Activated T-cell treated with anti-CD3 and anti-CD28 coated beads, Interleukin-2, amount 50 U/mL, for 4 hours (primary cell): ENCODE results near the gene UBE4B. TPM values are rescaled to one million over a fixed set of nuclear protein-coding genes. Genes with fewer than 3 reads are reported as not detected.

Source experiments
- ATAC-seq, 2 donors: fragments of 200-7000 bp; cut with Tn5 transposase; one replicate each; pipeline ENCODE4 v1.10.0; 2021
- DNase-seq: peaks from one replicate; pipeline ENCODE4 v3.0.0-alpha.2; 2020
- H3K27me3 Mint-ChIP-seq: one replicate; pipeline ENCODE4 v1.8.0; 2021; ENCODE audit warnings: low read depth, mixed read lengths
- H3K36me3 Mint-ChIP-seq: one replicate; pipeline ENCODE4 v1.8.0; 2022; ENCODE audit warnings: mixed read lengths; ENCODE audit not compliant: insufficient read depth
- H3K4me1 Mint-ChIP-seq: one replicate; pipeline ENCODE4 v1.8.0; 2021; ENCODE audit warnings: low read depth, mixed read lengths
- H3K4me3 Mint-ChIP-seq: one replicate; pipeline ENCODE4 v1.8.0; 2021; ENCODE audit warnings: mild to moderate bottlenecking, moderate library complexity, mixed read lengths
- H3K9me3 Mint-ChIP-seq: one replicate; pipeline ENCODE4 v1.8.0; 2021; ENCODE audit warnings: mixed read lengths
- total RNA-seq, 3 donors: library from RNA; stranded (reverse); gene quantifications; one replicate each; pipeline ENCODE4 v1.2.1, GENCODE V29; 2021

The UBE4B gene
- total RNA-seq, 3 donors from 2014 or later, result 31.5 to 35.9 (median 33.7) TPM

DNA sequence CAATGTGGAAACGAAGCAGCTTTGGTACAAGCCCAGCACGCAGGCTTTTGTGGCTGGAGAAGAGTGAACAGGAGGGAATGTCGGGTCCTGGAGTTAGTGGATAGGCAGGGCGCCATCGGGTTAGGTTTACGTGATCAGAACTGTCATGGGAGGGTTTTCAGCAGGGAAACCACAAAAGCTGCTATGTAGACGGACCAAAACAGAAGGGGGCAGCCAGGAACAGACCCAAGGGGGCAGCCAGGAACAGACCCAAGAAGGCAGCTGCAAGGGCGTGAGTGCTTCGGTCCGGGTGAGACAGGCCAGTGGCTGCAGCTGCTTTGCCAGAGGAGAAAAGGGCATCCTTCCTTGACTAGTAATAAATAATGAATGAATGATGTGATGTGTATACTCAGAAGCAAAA lies 100.1 kb downstream of the UBE4B start:
- Mint-ChIP-seq H3K9me3 (no peaks in the 10 kb centered on the region), H3K36me3 (peaks cover 33% of the 10 kb centered on the region), H3K4me1 (no peaks in the 10 kb centered on the region), H3K4me3 (no peak overlapping the region), H3K27me3 (no peaks in the 10 kb centered on the region)
- DNase-seq (no peak), ATAC-seq (no peak)

DNA sequence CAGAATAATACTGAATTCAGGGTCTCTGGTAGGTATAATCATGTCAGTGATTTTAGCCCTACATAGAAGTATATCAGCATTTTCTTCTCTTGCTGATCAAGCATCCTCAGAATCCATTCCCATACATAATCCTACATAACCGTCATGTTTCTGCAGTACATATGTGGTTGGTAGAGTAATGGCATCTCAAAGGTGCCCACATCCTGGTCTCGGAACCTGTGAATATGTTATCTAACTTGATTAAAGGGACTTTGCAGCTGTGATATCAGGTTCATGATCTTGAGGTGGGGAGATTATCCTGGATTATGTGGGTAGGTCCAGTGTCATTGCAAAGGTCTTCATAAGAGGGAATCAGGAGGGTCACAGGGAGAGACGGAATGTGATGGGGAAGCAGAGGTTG lies 108.2 kb downstream of the UBE4B start:
- no peak for ATAC-seq
- H3K4me3 Mint-ChIP-seq, result no peak overlapping the region
- H3K36me3 Mint-ChIP-seq, result peaks cover 24% of the 10 kb centered on the region
- no peaks in the 10 kb centered on the region for H3K9me3 Mint-ChIP-seq
- H3K4me1 Mint-ChIP-seq, result no peaks in the 10 kb centered on the region
- H3K27me3 Mint-ChIP-seq, result no peaks in the 10 kb centered on the region
- no peak for DNase-seq

DNA sequence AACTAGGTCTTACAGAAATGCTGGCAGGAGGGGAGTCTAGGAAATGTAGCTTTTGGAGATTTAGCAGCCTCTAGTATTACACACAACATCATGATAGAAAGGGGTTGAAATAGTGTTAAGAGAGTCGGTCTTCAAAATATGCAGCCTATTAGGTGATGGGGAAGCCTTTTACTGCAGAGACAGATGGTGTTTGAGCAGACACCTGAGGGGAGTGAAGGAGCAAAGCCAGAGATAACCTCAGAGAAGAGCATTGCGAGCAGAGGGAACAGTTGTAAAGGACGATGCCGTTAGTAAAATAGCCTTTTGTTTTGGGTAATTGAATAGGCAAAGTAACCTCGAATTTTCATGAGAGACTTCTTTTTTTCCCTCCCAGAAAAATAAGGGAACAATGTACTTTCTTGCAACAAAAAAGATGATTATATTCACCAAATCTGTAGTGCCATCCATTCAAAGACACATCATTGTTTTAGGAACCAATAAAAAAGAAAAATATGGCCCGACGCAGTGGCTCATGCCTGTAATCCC lies 111.3 kb downstream of the UBE4B start:
- no peak overlapping the region for H3K4me3 Mint-ChIP-seq
- H3K4me1 Mint-ChIP-seq, result no peaks in the 10 kb centered on the region
- H3K27me3 Mint-ChIP-seq, result no peaks in the 10 kb centered on the region
- DNase-seq (no peak), ATAC-seq (no peak)
- H3K9me3 Mint-ChIP-seq, result no peaks in the 10 kb centered on the region
- H3K36me3 Mint-ChIP-seq, result peaks cover 21% of the 10 kb centered on the region

DNA sequence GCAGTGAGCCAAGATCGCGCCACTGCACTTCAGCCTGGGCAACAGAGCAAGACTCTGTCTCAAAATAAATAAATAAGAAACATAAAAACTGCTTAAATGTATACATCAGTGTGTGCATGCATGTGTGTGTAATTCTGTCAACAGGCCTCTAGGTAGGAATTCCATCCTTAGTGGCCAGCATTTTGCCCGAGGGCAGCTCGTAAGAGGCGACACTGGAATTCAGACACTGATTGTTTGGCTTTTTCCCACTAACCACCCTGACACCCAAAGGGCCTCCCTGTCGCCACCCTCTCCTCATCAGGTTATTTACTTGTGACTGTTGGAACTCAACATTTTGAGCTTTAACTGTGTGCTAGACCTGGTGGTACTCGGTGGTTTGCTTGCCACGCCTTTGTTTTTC lies 113.6 kb downstream of the UBE4B start:
- Mint-ChIP-seq H3K4me3 (no peak overlapping the region), H3K36me3 (peaks cover 20% of the 10 kb centered on the region), H3K4me1 (no peaks in the 10 kb centered on the region), H3K9me3 (no peaks in the 10 kb centered on the region), H3K27me3 (no peaks in the 10 kb centered on the region)
- DNase-seq (no peak), ATAC-seq (no peak)

DNA sequence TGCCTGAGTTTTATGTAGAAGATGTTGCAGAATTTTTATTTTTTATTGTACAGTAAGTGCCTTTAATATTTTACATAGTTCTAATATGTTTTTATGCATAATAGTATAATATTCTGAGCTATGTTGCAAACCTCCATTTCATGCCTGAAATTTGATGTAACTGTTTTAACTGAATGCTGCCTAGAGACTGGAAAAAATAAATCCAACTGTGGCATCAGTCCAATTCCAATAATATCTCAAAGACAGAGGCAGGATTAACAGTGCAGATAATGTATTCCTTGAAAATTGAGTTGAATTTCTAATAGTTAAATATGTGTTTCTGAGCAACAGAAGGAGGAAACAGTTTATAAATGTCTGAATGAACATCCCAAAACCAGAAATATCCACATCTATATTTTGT lies 116.5 kb downstream of the UBE4B start:
- H3K9me3 Mint-ChIP-seq, result no peaks in the 10 kb centered on the region
- H3K4me1 Mint-ChIP-seq, result no peaks in the 10 kb centered on the region
- H3K36me3 Mint-ChIP-seq, result peaks cover 14% of the 10 kb centered on the region
- no peaks in the 10 kb centered on the region for H3K27me3 Mint-ChIP-seq
- DNase-seq (no peak), ATAC-seq (no peak)
- H3K4me3 Mint-ChIP-seq, result no peak overlapping the region

DNA sequence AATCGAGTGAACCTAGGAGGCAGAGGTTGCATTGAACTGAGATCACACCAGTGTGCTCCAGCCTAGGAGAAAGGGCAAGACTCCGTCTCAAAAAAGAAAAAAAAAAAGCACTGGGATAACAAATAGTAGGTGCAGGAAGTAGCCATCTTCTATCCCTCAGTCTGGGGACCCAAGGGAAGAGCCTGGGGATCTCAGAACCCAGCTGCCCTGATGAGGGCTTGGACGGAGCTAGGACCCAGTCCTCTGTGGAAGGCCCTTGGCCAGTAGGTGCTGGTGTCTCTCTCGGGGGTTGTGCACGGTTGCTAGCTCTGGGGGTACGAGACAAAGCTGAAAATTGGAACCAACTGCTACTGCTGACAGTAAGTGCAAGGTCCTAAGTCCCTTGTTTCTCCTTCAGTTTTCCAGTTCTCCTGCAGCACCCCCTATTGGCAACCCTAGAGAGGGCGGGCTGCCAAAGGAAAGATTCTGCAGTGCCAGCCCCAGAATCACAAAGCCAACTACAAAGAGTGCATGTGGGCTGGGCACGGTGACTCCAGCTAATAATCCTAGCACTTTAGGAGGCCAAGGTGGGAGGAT lies 120.0 kb downstream of the UBE4B start:
- peaks cover 6% of the 10 kb centered on the region for H3K36me3 Mint-ChIP-seq
- H3K27me3 Mint-ChIP-seq, result no peaks in the 10 kb centered on the region
- no peak overlapping the region for H3K4me3 Mint-ChIP-seq
- DNase-seq (peak; percentile 14), ATAC-seq (no peak)
- H3K4me1 Mint-ChIP-seq, result no peaks in the 10 kb centered on the region
- H3K9me3 Mint-ChIP-seq, result no peaks in the 10 kb centered on the region

DNA sequence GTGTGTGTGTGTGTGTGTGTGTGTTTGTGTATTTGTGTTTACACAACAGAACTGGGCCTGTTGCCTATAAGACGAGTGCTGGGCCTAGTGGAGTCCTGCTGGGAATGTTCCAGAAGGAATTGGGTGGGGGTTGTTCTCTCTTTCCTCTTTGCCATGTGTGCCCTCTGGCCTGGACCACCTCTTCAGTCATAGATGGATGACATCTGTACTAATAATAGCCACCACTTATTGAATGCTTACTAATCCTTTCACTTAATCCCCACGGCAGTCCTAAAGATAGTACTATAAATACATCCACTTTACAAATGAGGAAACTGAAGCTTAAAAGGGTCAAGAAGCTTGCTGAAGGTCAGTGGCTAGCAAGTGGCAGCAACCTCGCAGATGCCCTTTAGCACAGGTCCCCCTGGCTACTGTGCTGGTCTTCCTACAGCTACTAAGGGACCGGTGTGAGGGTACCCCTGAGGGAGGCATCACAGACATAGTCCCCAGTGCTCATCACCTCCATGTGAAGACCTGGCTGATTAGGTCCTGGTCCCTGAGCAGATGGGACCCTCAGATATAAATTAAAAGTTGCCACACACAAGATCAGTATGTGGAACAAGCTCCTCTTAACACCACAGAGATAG lies 122.4 kb downstream of the UBE4B start:
- ATAC-seq, result no peak
- Mint-ChIP-seq H3K27me3 (no peaks in the 10 kb centered on the region), H3K4me3 (no peak overlapping the region)

DNA sequence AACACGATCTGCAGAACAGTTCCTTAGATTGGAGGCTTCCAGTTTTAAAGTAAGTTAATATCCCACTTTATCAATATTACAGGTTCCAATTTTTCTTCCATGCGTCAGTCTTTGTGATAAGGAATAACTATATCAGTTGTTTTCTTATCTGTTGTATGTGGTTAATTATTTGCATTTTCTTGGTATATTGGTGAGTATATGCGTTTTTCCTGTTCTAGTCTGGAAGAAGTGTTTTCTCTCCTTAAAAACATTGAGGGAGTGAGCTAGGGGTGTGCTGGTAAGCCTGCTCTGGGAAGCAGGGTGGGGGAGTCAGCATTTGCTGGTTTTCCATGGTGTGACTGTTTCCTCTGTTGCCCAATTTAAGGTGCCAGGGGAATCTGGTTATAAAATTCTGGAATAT lies 127.4 kb downstream of the UBE4B start:
- H3K27me3 Mint-ChIP-seq, result no peaks in the 10 kb centered on the region
- H3K4me3 Mint-ChIP-seq, result no peak overlapping the region
- no peaks in the 10 kb centered on the region for H3K4me1 Mint-ChIP-seq
- no peak for DNase-seq
- H3K9me3 Mint-ChIP-seq, result no peaks in the 10 kb centered on the region
- no peak for ATAC-seq
- peaks cover 10% of the 10 kb centered on the region for H3K36me3 Mint-ChIP-seq

More for the DNA sequence above, 122.4 kb downstream of the UBE4B start:
- no peaks in the 10 kb centered on the region for H3K9me3 Mint-ChIP-seq
- H3K36me3 Mint-ChIP-seq, result peaks cover 3% of the 10 kb centered on the region
- no peaks in the 10 kb centered on the region for H3K4me1 Mint-ChIP-seq
- DNase-seq, result no peak

DNA sequence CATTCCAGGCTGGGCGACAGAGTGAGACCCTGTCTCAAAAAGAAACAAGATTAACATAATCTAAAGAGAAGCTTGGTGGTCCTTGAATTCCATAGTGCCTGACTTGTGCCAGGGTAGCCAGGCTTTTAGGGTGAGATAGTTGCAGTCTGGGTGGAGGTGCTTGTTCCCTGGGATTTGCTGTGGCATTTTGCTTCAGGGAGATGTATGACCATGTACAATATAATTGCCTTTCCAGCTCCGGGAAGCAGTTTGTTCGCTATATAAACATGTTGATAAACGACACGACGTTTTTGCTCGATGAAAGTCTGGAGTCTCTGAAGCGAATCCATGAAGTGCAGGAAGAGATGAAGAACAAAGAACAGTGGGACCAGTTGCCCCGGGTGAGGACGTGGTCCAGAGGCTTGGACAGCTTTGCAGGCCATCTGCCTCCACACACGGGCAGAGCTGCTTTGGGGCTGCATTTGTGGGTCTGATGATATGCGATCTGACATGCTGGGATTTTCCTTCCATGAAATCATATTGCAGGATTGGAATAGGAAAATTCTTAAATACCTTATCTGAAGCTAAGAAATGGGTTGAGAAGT lies 128.2 kb downstream of the UBE4B start:
- ATAC-seq (no peak), DNase-seq (no peak)
- Mint-ChIP-seq H3K27me3 (no peaks in the 10 kb centered on the region), H3K4me1 (no peaks in the 10 kb centered on the region), H3K4me3 (no peak overlapping the region), H3K36me3 (peaks cover 16% of the 10 kb centered on the region), H3K9me3 (no peaks in the 10 kb centered on the region)

DNA sequence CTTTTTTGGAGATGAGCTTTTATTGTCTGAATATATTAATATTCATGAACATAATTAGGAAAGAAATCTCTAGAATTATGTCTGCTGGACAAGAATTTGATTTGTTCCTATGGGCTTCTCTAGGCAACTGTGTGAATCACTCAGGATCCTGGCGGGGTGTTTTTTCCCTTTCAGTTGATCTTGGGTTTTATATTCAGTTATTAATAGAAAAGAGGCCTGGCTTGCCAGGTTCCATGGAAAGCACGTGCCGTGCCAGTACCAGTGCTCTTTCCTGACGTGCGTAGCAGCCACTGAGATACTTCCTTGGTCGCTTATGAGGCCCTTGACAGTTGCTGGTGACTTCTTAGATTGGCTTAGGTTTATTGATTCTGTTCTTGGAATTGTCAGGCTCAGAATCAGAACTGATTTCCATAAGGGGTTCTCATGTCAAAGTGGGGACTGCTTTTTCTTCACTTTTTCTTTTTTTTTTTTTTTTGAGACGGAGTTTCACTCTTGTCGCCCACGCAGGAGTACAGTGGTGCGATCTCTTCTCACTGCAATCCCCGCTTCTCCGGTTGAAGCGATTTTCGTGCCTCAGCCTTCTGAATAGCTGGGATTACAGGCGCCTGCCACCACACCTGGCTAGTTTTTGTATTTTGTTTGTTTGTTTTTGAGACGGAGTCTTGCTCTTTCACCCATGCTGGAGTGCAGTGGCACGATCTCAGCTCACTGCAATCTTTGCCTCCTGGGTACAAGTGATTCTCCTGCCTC lies 129.0 kb downstream of the UBE4B start:
- Mint-ChIP-seq H3K27me3 (no peaks in the 10 kb centered on the region), H3K9me3 (no peaks in the 10 kb centered on the region), H3K4me3 (no peak overlapping the region), H3K4me1 (no peaks in the 10 kb centered on the region), H3K36me3 (peaks cover 17% of the 10 kb centered on the region)
- DNase-seq (no peak), ATAC-seq (no peak)

DNA sequence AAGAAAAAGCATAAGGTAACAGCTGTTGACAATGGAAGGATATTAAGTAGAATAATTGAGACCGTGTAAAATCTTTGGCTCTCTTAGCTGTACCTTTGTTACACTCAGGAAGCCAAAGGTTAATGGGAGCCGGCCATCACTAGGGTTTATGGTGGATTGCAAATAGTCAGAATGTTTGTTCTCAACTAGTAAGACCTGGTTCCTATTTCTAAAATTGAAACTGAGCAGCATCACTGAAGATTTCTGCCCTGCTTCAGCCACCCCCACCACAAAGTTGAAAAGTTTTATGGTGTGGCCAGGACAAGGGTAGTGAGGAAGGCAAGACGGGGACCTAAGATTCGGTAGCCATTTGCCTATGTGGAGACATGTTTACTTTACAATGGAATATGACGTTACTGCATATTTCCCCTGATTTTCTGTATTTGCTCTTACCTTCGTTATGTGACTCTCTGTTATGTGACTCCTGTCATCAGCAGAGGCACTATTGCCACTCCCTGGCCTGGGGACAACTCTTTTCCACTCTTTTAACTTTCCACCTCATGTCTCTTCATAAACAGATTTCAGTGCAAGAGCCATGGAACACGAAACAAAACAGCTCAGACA lies 136.3 kb downstream of the UBE4B start:
- Mint-ChIP-seq H3K36me3 (peaks cover 46% of the 10 kb centered on the region), H3K4me3 (no peak overlapping the region), H3K9me3 (no peaks in the 10 kb centered on the region), H3K4me1 (peaks cover 34% of the 10 kb centered on the region), H3K27me3 (no peaks in the 10 kb centered on the region)
- ATAC-seq (no peak), DNase-seq (no peak)

DNA sequence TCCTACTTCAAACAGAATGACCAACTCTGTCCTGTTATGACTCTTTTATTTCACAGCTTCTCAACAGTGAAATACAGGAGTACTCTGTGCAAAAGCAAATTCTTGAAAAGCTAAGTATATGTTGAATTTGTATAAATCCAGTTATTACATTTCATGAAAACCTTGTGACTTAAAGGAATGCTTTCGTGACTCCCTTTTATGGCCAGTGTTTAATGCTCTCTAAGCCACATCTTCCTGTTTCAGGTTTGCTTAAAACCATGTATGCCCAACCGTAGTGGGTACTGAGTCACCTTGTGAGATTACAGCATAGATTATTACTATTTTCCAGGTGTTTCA lies 137.4 kb downstream of the UBE4B start:
- Mint-ChIP-seq H3K4me1 (peaks cover 34% of the 10 kb centered on the region), H3K36me3 (peaks cover 45% of the 10 kb centered on the region), H3K9me3 (peaks cover 4% of the 10 kb centered on the region), H3K4me3 (no peak overlapping the region), H3K27me3 (no peaks in the 10 kb centered on the region)
- ATAC-seq, result peak; percentile 94
- DNase-seq, result no peak

DNA sequence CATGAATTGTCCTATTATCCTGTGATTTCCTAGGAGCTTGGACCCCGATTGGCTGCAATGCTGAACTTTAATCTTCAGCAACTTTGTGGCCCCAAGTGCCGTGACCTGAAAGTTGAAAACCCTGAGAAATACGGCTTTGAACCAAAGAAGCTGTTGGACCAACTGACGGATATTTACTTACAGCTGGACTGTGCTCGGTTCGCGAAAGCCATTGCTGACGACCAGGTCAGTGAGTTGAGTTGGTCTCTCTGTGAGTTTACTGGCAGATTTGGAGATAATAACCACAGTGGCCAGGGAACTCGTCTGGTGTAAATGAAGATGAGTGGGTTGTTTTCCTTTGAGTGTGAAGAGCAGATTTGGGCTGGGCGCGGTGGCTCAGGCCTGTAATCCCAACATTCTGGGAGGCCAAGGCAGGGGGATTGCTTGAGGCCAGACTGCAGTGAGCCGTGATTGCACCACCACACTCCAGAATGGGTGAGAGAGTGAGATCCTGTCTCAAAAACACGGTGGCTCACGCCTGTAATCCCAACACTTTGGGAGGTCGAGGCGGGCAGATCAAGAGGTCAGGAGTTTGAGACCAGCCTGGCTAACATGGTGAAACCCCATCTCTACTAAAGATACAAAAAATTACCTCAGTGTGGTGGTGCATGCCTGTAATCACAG lies 138.5 kb downstream of the UBE4B start:
- Mint-ChIP-seq H3K4me1 (peaks cover 34% of the 10 kb centered on the region), H3K27me3 (no peaks in the 10 kb centered on the region), H3K4me3 (no peak overlapping the region), H3K36me3 (peaks cover 46% of the 10 kb centered on the region), H3K9me3 (peaks cover 10% of the 10 kb centered on the region)
- ATAC-seq (no peak), DNase-seq (no peak)
